A673 (cell line): ENCODE results near the gene CNTNAP3.
"Not testable (repeated sequence)": the region's sequence is repeated elsewhere in the genome, so short reads cannot be mapped to it uniquely, and the experiment has no call there.

Experiments
- CTCF ChIP-seq: fragments of 300-800, 200-600 bp; sonication (generic); conservative IDR thresholded peaks from 2 replicates; pipeline ENCODE4 v1.5.1; 2017; ENCODE audit warnings: low read depth, mild to moderate bottlenecking, antibody characterized with exemption, low read length, moderate library complexity, mixed read lengths
- EZH2 ChIP-seq: fragments of 200-600 bp; sonication (generic); IDR thresholded peaks from 2 replicates; pipeline ENCODE4 v1.6.1; 2017; ENCODE audit warnings: borderline replicate concordance, low read depth, mild to moderate bottlenecking, mixed read lengths, antibody characterized with exemption, low read length; ENCODE audit not compliant: poor library complexity, severe bottlenecking

GRCh38 chr9:39073537-39073936 lies 214.4 kb downstream of the CNTNAP3 start:
- not testable (repeated sequence) for TF ChIP-seq CTCF, EZH2
